GM18511 (cell line): Measurements from ENCODE around the gene OR10H4.
"Not testable (repeated sequence)": the region's sequence is repeated elsewhere in the genome, so short reads cannot be mapped to it uniquely, and the experiment has no call there.

Source experiments
- ATAC-seq: cut with Tn5 transposase; IDR thresholded peaks from one replicate; pipeline ENCODE4 v1.9.1; 2021; ENCODE audit warnings: mild to moderate bottlenecking, moderate library complexity; ENCODE audit not compliant: unreplicated experiment

The OR10H4 gene

DNA sequence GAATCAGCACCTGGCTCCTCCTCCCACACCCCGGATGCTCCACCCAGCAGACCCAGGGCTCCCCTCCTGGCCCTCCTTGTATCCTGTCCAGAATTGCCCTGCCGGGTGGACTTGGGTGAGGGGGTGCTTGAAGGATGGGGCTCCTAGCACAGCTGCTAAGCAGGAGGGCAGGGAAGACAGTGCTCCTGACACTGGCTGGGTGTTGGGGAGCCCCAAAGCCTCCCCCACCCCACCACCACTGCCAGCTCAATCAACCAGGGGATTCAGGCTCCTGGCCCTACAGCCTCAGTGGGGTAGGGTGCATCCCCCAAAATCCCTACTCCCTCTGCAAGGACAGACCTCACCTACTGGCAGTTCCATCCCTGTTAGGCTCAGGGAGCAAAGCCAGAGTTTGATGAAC lies 11.9 kb upstream of the OR10H4 start:
- no peak for ATAC-seq

DNA sequence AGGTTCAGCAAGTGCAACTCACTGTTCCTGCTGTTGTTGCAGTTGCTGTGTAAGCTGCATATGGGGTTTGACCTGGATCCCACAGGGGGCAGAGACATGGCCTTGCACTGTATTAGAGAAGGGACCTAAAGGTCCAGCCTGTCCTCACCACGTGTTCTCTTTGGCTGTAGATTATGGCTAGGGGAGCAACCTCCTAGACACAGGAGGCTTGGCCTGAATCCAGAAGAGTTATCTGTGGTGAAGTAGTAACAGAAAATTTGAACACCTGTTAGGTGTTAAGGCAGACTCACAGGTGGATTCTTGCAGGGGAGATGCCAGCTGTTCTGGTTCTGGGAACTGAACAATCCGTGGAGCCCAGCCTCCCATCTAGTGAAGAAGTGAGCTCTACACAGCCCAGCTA lies 11.0 kb upstream of the OR10H4 start:
- ATAC-seq, result no peak

DNA sequence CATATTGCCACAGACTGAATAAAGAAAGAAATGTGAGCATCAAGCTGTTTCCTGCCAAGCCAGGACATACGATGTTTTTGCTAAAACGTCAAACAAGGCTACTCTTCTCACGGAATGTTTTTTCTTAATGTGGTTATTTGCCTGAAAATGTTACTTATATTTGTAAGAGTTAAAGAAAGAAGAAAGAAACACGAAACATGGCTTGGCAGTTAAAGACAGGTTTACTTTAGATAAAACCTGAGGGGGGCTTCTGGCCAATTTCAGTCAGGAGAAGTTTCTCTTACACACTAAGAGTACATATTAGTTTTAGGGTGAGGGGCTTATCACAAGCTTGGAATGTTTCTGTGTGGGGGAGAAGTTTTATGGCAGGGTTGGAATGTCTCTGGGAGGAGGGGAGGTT lies 4.4 kb upstream of the OR10H4 start:
- ATAC-seq, result no peak

DNA sequence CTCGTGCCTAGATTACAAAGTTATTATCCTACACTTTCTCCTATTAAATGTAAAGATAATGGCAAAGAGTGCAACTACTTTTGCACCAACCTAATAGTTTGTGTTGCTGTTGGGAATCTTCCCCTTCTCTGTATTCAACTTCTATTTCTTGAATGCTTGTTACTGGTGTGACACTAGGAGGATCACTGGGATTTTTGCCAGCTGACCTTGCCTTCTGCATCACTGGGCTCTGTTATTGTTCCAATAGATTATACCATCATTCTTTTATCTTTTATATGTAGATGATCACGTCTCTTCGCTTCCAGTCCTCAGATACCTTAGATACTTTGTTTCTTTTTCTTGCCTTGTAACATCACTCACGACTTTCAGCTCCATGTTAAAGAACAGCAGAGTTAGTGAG lies 3.5 kb upstream of the OR10H4 start:
- ATAC-seq, result no peak

DNA sequence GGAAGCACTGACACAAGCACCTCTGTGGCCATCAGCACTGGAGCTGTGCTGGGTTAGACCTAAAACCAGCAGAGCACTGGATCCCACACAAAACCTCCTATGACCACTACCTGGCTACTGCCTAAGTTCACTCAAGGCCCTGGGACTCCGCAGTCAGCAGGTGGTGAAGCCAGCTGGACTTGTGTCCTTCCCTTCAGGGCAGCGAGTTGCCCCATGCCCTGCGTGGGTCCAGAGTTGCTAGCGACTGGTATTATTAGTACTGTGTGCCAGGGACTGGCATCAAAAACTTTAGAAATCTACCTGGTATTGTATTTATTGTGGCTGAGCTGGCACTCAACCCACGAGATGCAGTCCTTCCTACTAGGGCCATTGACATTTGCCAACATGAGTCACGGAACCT lies 6.0 kb downstream of the OR10H4 start:
- ATAC-seq, result no peak

DNA sequence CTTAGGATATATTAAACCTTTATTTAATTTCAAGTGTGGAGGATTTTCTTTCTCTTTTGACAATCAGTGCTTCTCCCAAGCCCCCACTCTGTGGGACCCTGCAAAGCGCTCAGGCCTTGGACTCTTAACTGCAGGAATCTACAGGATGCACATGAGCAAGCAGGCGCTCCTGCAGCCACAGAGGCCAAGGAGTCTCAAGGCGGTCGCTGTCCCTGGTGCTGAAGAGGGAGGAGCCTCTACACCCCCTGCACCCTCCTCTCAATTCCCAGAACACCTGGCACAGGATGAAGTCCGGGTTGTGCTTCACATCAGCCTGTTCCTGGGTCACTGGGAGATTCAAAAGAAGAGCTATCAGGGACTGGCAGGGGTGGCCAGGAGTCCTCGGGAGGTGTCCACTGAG lies 13.5 kb downstream of the OR10H4 start:
- ATAC-seq, result no peak

DNA sequence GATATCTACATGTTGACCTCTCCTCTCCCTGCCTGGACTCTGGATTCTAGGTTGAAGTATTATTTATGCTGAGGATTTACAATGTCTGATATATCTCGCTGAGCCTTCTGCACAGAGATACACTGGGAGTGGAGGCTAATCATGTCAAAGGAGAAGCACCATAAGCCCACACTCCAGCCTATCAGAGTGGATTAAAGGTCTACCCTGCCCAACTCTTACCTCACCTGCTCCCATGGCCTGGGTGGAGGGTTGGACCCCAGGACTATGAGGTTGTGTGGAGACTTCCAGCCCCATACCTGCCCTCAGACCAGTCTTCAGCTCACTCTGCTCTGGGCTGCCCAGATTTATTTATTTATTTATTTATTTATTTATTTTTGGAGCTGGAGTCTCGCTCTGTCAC lies 15.4 kb downstream of the OR10H4 start:
- ATAC-seq, result no peak

DNA sequence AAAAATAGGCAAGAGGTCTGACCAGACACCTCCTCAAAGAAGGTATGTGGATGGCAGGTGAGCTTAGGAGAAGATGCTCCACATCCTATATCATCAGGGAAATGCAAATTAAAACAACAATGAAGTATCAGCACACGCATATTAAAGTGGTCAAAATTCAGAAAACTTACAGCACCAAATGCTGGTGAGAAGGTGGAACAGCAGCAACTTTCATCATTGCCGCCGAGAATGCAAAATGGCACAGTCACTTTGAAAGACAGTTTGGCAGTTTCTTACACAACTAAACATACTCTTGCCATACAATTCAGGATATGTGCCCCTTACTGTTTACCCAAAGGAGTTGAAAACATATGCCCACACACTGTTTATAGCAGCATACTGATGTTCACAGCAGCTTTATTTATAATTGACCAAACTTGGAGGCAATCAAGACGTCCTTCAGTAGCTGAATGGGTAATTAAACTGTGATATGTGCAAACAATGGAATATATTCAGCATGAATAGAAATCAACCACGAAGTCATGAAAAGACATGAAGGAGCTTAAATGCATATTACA lies 22.5 kb downstream of the OR10H4 start:
- no peak for ATAC-seq

DNA sequence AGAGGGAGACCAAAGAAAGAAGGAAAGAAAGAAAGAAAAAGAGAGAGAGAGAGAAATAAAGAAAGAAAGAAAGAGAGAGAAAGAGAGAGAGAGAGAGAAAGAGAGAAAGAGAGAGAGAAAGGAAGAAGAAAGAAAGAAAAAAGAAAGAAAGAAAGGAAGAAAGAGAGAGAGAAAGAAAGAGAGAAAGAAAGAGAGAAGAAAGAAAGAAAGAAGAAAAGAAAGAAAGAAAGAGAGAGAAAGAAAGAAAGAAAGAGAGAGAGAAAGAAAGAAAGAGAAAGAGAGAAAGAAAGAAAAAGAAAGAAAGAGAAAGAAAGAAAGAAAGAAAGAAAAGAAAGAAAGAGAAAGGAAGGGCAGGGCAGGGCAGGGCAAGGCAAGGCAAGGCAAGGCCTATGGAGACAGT lies 23.2 kb downstream of the OR10H4 start:
- ATAC-seq, result not testable (repeated sequence)

DNA sequence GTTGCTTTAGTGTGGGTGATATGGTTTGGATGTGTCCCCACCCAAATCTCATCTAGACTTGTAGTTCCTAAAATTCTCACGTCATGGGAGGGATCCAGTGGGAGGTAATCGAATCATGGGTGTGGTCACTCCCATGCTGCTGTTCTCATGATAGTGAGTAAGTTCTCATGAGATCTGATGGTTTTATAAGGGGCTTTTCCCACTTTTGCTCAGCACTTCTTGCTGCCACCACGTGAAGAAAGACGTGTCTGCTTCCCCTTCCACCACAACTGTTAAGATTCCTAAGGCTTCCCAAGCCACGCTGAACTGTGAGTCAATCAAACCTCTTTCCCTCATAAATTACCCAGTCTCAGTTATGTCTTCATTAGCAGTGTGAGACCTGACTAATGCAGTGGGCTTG lies 26.0 kb downstream of the OR10H4 start:
- no peak for ATAC-seq

DNA sequence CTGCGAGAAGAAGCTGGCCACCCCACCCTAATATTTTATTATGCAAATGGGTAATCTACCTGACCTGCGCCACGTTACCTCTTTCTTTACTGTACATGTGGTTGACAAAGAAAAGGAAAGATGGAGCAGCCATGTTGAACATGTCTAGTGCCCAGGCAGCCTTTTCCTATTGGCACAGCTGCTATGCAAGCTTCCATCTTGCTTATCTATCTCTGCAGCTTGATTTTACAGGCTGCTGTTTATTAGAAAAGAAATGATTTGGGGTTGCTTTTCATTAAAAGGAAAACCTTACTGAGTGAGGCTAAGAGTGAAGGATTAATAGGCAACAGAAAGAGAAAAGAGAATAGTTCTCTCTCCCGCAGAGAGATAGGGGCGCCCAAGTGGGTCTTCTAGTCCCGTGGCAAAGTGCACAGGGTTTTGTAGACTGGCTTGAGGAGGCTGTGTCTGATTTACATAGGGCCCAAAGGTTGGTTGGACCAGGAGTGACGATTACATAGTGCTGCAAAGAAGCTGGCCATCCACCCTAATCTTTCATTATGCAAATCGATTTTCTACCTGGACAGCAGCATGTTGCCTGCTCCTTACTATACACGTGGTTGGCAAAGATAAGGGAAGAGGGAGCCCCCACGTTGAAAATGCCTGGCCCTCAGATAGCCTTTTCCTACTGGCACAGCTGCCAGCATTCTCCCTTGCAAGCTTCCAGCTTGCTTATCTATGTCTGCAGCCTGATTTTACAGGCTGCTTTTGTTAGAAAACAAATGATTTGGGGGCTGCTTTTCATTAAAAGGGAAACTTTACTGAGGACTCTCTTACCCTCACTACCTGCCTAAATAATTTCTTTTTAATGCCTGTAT lies 28.3 kb downstream of the OR10H4 start:
- no peak for ATAC-seq

DNA sequence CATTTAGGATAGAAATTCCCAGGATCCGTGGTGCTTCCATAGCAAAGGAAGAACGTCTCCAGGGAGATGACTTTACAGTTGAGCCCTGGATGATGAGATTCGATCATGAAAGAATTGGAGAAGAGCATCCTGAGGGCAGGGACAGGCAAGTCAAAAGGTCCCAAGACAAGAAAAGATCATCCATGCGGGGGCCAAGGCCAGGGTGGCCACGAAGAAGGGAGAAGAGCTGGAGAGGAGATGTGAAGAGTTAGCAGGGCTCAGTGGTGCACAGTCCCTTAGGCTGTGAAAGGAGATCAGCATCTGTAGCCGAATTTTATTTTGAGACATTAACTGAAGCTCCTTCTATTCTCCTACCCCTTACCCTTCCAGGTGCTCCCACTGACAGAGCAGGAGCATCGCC lies 28.9 kb downstream of the OR10H4 start:
- ATAC-seq, result no peak

DNA sequence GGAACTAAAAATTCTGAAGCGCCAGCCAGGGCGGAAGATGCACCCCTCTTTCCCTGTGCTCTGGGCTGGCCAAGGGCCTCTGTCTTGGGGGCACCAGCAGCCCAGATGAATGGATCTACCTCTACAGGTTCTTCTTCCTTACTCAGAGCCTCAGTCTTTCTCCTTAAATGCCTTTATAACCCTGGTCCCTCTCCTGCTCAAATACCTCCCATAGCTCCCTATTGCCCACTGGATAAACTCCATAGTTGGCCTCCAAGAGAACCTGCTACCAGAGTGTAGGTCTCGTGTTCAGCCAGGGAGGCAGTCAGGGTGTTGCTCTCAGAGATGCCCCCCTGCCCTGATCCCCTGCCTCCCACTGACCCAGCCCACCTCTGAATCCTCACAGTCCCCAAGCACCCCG lies 30.5 kb downstream of the OR10H4 start:
- no peak for ATAC-seq

DNA sequence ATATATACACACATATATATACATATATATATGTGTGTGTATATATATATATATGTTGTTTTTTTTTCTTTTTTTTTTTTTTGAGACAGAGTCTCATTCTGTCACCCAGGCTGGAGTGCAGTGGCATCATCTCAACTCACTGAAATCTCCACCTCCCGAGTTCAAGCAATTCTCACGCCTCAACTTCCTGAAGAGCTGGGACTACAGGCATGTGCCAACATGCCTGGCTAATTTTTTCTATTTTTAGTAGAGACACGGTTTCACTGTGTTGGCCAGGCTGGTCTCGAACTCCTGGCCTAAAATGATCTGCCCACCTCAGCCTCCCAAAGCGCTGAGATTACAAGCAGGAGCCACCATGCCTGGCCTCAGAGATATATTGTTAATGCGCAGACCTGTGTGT lies 37.0 kb downstream of the OR10H4 start:
- ATAC-seq, result not testable (repeated sequence)

DNA sequence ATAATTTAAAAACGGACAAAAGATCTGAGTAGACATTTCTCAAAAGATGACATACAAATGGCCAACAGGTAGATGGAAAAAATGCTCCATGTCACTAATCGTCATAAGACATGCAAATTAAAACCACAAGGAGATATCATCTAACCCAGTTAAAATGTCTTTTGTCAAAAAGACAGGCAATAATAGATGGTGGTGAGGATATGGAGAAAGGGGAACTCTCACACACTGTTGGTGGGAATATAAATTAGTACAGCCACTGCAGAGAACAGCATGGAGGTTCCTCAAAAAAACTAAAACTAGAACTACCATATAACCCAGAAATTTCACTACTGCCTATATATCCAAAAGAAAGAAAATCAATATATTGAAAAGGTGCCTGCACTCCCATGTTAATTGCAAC lies 37.9 kb downstream of the OR10H4 start:
- ATAC-seq, result no peak

DNA sequence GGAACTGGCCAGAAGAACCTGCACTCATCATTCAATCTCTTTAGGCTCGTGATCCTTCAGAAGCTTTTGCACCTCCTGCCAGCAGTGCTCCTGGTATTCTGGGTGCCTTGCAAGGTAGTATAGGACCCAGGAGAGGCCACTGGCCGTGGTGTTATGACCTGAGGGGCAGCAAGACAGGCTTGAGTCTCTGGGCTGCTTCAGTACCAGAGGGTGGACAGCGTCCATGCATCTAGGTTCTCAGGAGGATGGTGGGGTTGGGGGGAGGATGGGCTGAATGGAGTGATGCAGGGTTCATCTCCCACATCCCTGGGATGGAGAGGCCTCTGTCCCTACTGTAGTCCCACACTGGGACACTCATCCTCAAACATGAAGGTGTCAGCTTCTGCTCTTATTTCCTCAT lies 41.1 kb downstream of the OR10H4 start:
- ATAC-seq, result no peak

DNA sequence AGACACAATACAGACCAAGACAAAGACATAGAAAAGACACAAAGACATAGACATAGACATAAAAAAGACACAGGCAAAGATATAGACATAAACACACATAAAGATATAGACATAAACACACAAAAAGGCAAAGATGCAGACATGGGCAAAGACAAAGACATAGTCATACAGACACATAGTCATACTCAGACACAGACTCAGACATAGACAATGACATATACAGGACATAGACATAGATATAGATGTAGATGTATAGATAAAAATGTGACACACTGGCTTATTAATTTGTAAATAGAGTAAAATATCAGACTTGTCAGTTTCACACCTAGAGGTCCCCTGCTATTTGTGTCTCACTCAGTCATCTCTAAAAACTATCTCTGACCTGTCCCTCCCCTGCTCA lies 42.8 kb downstream of the OR10H4 start:
- ATAC-seq, result no peak

DNA sequence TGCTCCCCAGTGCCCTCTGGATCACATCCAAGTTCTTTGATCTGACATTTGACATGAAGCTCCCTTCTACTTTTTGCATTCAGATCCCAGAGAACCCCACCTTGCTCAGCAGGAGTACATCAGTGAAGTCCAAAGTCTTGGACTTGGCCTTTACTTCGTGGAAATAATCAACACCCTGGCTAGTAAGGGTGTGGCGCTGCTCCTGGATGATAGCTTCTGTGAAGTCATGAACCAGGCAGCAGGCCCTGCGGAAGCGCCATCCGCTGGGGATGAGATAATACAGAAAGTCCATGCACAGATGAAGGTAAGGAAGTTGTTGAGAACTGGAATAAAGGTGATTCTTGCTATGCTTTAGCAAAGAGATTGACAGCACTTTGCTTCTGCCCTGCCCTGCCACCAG lies 43.2 kb downstream of the OR10H4 start:
- no peak for ATAC-seq

DNA sequence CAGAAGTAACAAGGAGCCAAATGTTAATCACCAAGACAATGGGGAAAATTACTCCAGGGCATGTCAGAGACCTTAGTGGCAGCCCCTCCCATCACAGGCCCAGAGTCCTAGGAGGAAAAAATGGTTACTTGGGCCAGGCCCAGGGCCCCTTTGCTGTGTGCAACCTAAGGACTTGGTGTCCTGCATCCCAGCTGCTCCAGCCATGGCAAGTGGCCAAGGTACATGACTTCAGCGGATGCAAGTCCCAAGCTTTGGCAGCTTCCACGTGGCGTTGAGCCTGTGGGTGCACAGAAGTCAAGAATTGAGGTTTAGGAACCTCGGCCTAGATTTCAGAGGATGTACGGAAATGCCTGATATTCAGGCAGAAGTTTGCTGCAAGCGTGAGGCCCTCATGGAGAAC lies 46.7 kb downstream of the OR10H4 start:
- no peak for ATAC-seq

DNA sequence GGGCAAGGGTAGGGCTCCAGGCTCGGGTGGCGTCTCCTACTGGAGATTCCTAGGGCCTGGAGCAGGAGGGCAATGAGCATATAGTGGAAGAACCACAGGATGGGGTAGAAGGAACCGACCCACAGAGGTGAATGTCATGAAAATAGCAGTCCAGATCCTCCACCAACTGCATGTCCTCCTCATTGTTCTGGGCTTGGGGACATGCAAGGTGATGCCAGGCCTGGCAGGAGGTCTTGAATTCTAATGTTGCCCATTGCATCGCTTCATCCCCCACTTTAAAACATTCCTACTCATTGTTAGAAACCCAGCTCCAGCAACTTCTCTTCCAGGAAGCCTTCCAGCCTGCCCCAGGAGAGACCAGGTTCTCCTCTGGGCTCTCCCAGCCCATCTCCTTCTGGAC lies 49.4 kb downstream of the OR10H4 start:
- no peak for ATAC-seq
